Measurements from ENCODE around the gene CERS6.

- TF ChIP-seq CTCF (IDR thresholded peaks at IDR 0.05) (no peak), POLR2AphosphoS5 (IDR thresholded peaks at IDR 0.05; ENCODE audit: insufficient read depth in 1 of 2, low read depth in 1 of 2) (no peak)
Measured at GRCh38 chr2:168441214-168441872, 14.7 kb upstream of the CERS6 start.
